GM21528 (cell line): Measurements from ENCODE around the gene ARL17A.
"Not testable (repeated sequence)": the region's sequence is repeated elsewhere in the genome, so short reads cannot be mapped to it uniquely, and the experiment has no call there.

Experiments
- ATAC-seq: cut with Tn5 transposase; IDR thresholded peaks from one replicate; pipeline ENCODE4 v1.9.1; 2021; ENCODE audit warnings: mild to moderate bottlenecking, moderate library complexity; ENCODE audit not compliant: unreplicated experiment, low FRiP score

ARL17A gene

GRCh38 chr17:46560048-46560447, 19.4 kb downstream of the ARL17A start:
- not testable (repeated sequence) for ATAC-seq

DNA sequence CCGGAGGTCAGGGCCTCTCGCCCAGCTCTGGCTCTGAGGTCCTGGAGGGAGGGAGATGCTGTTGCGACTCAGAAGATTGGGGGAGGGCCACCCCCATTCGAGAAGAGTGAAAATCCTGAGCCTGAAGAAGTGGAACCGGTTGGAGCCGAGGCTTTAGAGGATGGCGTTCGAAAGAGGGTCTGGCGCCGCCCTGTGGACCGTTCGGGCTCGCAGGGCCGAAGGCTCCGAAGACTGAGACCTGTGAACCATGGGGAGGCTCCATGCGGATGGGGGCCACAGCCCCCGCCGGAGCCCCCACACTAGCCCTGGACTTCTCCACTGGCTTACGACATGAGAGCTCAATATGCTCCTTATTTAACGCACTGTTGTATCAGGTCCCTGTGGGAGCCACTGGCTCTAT, 20.3 kb downstream of the ARL17A start:
- ATAC-seq, result not testable (repeated sequence)

- ATAC-seq, result not testable (repeated sequence)
Observed at GRCh38 chr17:46548607-46549006, 30.9 kb downstream of the ARL17A start.

DNA sequence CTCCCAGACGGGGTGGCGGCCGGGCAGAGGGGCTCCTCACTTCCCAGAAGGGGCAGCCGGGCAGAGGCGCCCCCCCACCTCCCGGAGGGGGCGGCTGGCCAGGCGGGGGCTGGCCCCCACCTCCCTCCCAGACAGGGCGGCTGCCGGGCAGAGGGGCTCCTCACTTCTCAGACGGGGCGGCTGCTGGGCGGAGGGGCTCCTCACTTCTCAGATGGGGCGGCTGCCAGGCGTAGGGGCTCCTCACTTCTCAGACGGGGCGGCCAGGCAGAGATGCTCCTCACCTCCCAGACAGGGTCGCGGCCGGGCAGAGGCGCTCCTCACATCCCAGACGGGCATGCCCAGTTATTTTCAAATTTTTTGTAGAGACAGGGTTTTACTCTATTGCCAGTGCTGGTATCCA, 44.8 kb downstream of the ARL17A start:
- ATAC-seq, result not testable (repeated sequence)

DNA sequence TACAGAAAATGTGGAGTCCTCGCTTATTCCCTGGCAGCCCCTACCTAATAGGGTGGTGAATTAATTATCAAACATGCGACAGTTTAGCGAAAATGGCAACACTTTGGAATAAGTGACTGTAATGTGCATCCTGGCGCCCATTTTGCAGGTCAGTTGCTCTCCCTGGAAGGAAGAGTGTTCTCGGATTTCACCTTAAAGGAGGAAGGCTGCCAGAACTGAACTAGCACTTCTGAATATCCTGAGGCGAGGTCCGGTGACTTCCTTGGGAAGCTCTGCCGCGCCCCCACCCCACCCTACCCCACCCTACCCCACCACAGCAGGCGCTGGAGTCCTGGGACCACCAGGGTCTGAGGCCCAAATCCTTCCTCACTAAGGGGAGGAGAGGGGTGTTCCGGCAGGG, 67.3 kb downstream of the ARL17A start, which contains the start of gene LRRC37A2:
TSS of gene LRRC37A2 (plus strand) at position 301 of the 400 bp plus-strand sequence. CDS start 245 bp downstream, outside the sequence.
- ATAC-seq, result not testable (repeated sequence)

- ATAC-seq, result not testable (repeated sequence)
Observed at GRCh38 chr17:46505896-46506295, 73.6 kb downstream of the ARL17A start.

DNA sequence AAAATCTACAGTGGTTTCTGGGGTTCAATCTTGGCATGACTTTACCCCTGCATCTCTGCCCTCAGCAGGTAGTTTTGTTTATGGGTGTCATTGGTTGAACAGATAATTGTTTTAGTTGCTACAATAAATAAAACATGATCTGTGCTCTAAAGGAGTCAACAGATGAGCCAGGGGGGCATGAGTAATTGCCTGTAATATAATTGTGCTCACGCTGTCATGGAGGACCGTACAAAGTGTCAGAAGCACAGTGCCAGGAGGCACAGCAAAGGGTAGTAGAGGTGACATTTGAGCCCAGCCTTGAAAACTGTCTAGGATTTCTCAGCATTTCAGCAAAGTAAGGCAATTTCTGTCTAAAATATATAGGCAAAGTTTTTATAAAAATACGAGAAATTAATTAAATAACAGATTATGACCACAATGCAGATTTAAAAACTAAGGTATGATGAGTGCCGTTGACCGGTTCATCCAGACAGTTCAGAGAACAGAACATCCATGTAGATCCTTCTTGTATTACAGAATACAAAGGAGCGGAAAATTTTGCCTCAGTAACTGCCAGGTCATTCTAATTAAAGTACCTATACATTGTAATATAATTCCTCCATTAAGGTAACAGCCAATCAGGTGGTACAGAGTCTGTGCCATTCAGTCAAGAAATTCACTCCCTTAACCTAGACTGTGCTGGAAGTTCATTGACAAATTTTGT, 79.9 kb downstream of the ARL17A start:
- ATAC-seq, result not testable (repeated sequence)

DNA sequence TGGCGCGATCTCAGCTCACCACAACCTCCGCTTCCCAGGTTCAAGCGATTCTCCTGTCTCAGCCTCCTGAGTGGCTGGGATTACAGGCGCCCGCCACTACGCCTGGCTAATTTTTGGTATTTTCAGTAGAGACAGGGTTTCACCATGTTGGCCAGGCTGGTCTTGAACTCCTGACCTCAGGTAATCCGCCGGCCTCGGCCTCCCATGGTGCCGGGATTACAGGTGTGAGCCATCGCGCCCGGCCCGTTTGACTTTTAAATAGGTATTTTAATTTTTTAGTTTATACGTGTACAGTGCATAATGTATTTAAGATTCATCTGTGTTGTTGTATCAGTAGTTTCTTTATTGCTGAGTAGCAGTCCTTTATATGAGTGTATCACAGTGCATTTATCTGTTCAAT, 87.5 kb downstream of the ARL17A start:
- not testable (repeated sequence) for ATAC-seq

GRCh38 chr17:46481310-46481709, 98.2 kb downstream of the ARL17A start:
- not testable (repeated sequence) for ATAC-seq

DNA sequence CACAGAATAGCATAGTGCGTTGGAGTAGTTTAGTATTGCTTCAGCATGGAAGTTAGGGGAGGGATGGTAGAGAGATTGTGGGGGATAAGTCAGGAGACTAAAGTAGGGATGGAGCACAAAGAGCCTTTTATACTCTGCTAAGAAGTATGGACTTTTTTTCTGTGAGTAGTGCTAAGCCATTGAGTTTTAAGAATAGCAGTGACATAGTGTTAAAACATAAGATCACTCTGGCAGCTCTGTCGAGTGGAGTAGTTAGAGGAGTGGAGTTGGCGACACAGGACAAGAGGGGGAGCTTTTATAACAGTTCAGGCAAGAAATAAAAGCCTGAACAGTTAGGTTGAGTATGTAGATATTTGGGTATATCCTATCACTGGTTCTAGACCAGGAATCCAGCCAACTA, 100.7 kb downstream of the ARL17A start:
- not testable (repeated sequence) for ATAC-seq

- ATAC-seq, result not testable (repeated sequence)
Observed at GRCh38 chr17:46475583-46475982, 103.9 kb downstream of the ARL17A start.

DNA sequence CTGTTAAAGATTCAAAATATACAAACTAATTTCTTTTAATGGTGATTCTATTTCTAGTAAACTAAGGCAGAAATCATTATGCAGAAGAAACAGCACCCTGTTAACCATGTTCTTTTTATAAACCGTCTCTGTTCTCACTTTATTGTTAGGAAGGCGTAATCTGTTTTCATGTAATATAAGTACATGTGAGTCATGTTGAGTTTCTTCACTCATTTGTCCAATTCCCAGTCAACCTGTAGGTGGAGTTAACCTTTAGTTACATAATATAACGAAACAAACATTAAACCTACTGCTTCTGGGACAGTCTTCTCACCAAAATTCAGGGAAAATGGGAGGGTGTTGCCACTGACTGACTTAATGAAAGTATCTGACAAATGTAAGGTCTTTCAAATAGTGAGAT, 105.0 kb downstream of the ARL17A start:
- ATAC-seq, result not testable (repeated sequence)

DNA sequence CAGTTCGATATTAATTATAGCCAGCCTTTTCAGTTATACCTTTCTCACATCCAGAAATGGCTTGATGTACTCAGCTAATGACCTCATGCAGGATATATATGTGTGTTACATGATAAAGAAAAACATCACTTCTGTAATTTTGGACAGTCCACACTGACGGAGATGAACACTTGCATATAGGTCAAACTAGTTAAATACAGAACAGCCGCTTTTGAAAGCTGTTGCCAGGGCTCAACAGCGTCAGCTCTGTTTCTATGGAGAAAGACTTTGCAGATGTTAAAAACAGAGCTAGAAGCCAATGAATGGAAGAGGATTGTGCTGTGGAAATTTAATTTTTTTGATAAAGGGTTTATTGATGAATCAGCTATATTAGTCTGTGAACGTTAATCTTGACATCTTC, 111.9 kb downstream of the ARL17A start:
- not testable (repeated sequence) for ATAC-seq
